NB4 (cell line): ENCODE data around the gene EAPP.
"Not testable (repeated sequence)": the region's sequence is repeated elsewhere in the genome, so short reads cannot be mapped to it uniquely, and the experiment has no call there.

Experiments
- DNase-seq: peaks from one replicate; pipeline ENCODE4 v3.0.0; 2010; ENCODE audit warnings: low read depth
- H3K4me3 ChIP-seq: one replicate; pipeline ENCODE4 v1.5.1; 2011; ENCODE audit warnings: mild to moderate bottlenecking, low read depth, low read length, moderate library complexity
- CTCF ChIP-seq: IDR thresholded peaks from one replicate; pipeline ENCODE4 v1.5.1; 2012; ENCODE audit warnings: low read depth, low read length
- MAX ChIP-seq: IDR thresholded peaks from 2 replicates; pipeline ENCODE4 v1.6.1; 2011; ENCODE audit warnings: low read depth, low read length
- MYC ChIP-seq: IDR thresholded peaks from 2 replicates; pipeline ENCODE4 v1.6.1; 2011; ENCODE audit warnings: low read depth, low read length
- POLR2A ChIP-seq: IDR thresholded peaks from 2 replicates; pipeline ENCODE4 v1.6.1; 2011; ENCODE audit warnings: mild to moderate bottlenecking; ENCODE audit not compliant: insufficient read length; ENCODE audit errors: extremely low read depth

EAPP gene

GRCh38 chr14:34569750-34570149, 30.2 kb upstream of the EAPP start:
- TF ChIP-seq MYC = no peak
- TF ChIP-seq CTCF = no peak
- no peak for TF ChIP-seq POLR2A
- TF ChIP-seq MAX = no peak
- H3K4me3 ChIP-seq = no peak overlapping the region
- no peak for DNase-seq

GRCh38 chr14:34568803-34569202, 29.3 kb upstream of the EAPP start:
- no peak for DNase-seq
- no peak for TF ChIP-seq POLR2A
- TF ChIP-seq MAX = no peak
- no peak for TF ChIP-seq CTCF
- no peak for TF ChIP-seq MYC
- H3K4me3 ChIP-seq = no peak overlapping the region

- TF ChIP-seq CTCF (no peak), MYC (no peak), POLR2A (no peak), MAX (no peak)
- no peak for DNase-seq
- no peak overlapping the region for H3K4me3 ChIP-seq
Measured at GRCh38 chr14:34562776-34563150, 23.3 kb upstream of the EAPP start.

GRCh38 chr14:34562037-34562775, 22.7 kb upstream of the EAPP start:
- not testable (repeated sequence) for DNase-seq

GRCh38 chr14:34556498-34556829, 17.0 kb upstream of the EAPP start:
- DNase-seq, H3K4me3 ChIP-seq: not testable (repeated sequence)

More at GRCh38 chr14:34562037-34562775, 22.7 kb upstream of the EAPP start:
- H3K4me3 ChIP-seq = not testable (repeated sequence)

GRCh38 chr14:34555583-34556497, 16.3 kb upstream of the EAPP start:
- H3K4me3 ChIP-seq, DNase-seq: not testable (repeated sequence)

GRCh38 chr14:34554540-34555250, 15.2 kb upstream of the EAPP start:
- H3K4me3 ChIP-seq = no peak overlapping the region
- no peak for DNase-seq

GRCh38 chr14:34549276-34549966, 9.9 kb upstream of the EAPP start:
- not testable (repeated sequence) for H3K4me3 ChIP-seq, DNase-seq

More at GRCh38 chr14:34554540-34555250, 15.2 kb upstream of the EAPP start:
- TF ChIP-seq MAX (no peak), MYC (no peak), POLR2A (no peak), CTCF (no peak)
